IMR-90 (cell line): Measurements from ENCODE around the gene CXCR2. TPM values are rescaled to one million over a fixed set of nuclear protein-coding genes. Genes with fewer than 3 reads are reported as not detected.

Source experiments
- ATAC-seq: fragments of 200-7000 bp; cut with Tn5 transposase; 2 replicates; pipeline ENCODE4 v1.9.1; 2020; ENCODE audit warnings: low read depth, mild to moderate bottlenecking, moderate library complexity
- BruUV-seq: library from RNA; stranded (reverse); fragments of 400-500 nt; replicated peaks from 2 replicates; lab custom pipeline; 2021; lab: Mats Ljungman, UMichigan
- CTCF ChIA-PET: fragments of 300-600 bp; formaldehyde crosslinking; extraction: SDS; loops from one replicate; lab custom pipeline; 2021; ENCODE audit warnings: antibody characterized with exemption; lab: Yijun Ruan, JAX
- POLR2A ChIA-PET: fragments of 300-600 bp; sonication (Branson Sonifier 250); formaldehyde crosslinking; loops from one replicate; lab custom pipeline; 2022; ENCODE audit warnings: antibody characterized with exemption; ENCODE audit not compliant: unreplicated experiment; lab: Charles Lee
- DNase-seq: peaks from one replicate; pipeline ENCODE4 v3.0.0; 2013
- H2AFZ ChIP-seq: replicated peaks from 2 replicates; pipeline ENCODE3; 2013; ENCODE audit warnings: low read length, mild to moderate bottlenecking; ENCODE audit not compliant: poor library complexity
- H2AK5ac ChIP-seq: 2 replicates; pipeline ENCODE4 v1.6.1; 2013; ENCODE audit warnings: low read depth, low read length, inconsistent platforms
- H2AK9ac ChIP-seq: replicated peaks from 2 replicates; pipeline ENCODE3; 2013; ENCODE audit warnings: mild to moderate bottlenecking, low read depth, low read length, moderate library complexity; ENCODE audit not compliant: poor library complexity
- H2BK120ac ChIP-seq: 2 replicates; pipeline ENCODE4 v1.6.1; 2013; ENCODE audit warnings: low read depth, low read length, inconsistent platforms
- H2BK15ac ChIP-seq: 3 replicates; pipeline ENCODE4 v1.6.1; 2013; ENCODE audit warnings: low read depth, low read length, inconsistent platforms
- H2BK20ac ChIP-seq: 2 replicates; pipeline ENCODE4 v1.6.1; 2013; ENCODE audit warnings: low read depth, mild to moderate bottlenecking, inconsistent platforms, low read length, moderate library complexity
- H2BK5ac ChIP-seq: 2 replicates; pipeline ENCODE4 v1.6.1; 2013; ENCODE audit warnings: mild to moderate bottlenecking, low read depth, low read length, inconsistent platforms; ENCODE audit not compliant: poor library complexity, severe bottlenecking
- H3K14ac ChIP-seq: replicated peaks from 2 replicates; pipeline ENCODE4 v1.6.1; 2013; ENCODE audit warnings: low read depth, low read length, inconsistent platforms
- H3K18ac ChIP-seq: 2 replicates; pipeline ENCODE4 v1.6.1; 2013; ENCODE audit warnings: low read depth, low read length, control low read depth
- H3K23ac ChIP-seq: 2 replicates; pipeline ENCODE4 v1.6.1; 2013; ENCODE audit warnings: low read depth, low read length, inconsistent platforms
- H3K27ac ChIP-seq: 2 replicates; pipeline ENCODE4 v1.5.1; 2013; ENCODE audit warnings: mild to moderate bottlenecking, control low read depth, low read length; ENCODE audit not compliant: insufficient read depth
- H3K27me3 ChIP-seq: 2 replicates; pipeline ENCODE4 v1.6.1; 2013; ENCODE audit warnings: low read length; ENCODE audit not compliant: control insufficient read depth, insufficient read depth
- H3K36me3 ChIP-seq: 2 replicates; pipeline ENCODE4 v1.6.1; 2013; ENCODE audit warnings: low read length, mixed read lengths; ENCODE audit not compliant: control insufficient read depth, insufficient read depth
- H3K4ac ChIP-seq: 2 replicates; pipeline ENCODE4 v1.6.1; 2013; ENCODE audit warnings: low read depth, low read length, inconsistent platforms
- H3K4me1 ChIP-seq: 2 replicates; pipeline ENCODE4 v1.6.1; 2013; ENCODE audit warnings: low read length, mixed read lengths; ENCODE audit not compliant: control insufficient read depth, insufficient read depth
- H3K4me2 ChIP-seq: 2 replicates; pipeline ENCODE4 v1.6.1; 2013; ENCODE audit warnings: low read depth, mild to moderate bottlenecking, control low read depth, low read length, moderate library complexity
- H3K4me3 ChIP-seq: 2 replicates; pipeline ENCODE4 v1.5.1; 2013; ENCODE audit warnings: low read depth, mild to moderate bottlenecking, control low read depth, low read length, moderate library complexity; ENCODE audit not compliant: insufficient read depth
- H3K56ac ChIP-seq: 2 replicates; pipeline ENCODE4 v1.6.1; 2013; ENCODE audit warnings: low read length, inconsistent platforms; ENCODE audit not compliant: insufficient read depth; ENCODE audit errors: extremely low read depth
- H3K79me1 ChIP-seq, 2 experiments: 2 replicates each; pipeline ENCODE4 v1.6.1; 2013; ENCODE audit warnings: low read length in 2 of 2, inconsistent platforms in 1 of 2, low read depth in 1 of 2
- H3K9ac ChIP-seq: 2 replicates; pipeline ENCODE4 v1.6.1; 2013; ENCODE audit warnings: low read depth, low read length, control low read depth
- H3K9me1 ChIP-seq: 2 replicates; pipeline ENCODE4 v1.6.1; 2013; ENCODE audit warnings: low read length, inconsistent platforms; ENCODE audit not compliant: insufficient read depth
- H3K9me3 ChIP-seq: 2 replicates; pipeline ENCODE4 v1.6.1; 2013; ENCODE audit warnings: low read length; ENCODE audit not compliant: control insufficient read depth, insufficient read depth
- H4K20me1 ChIP-seq: 2 replicates; pipeline ENCODE4 v1.6.1; 2013; ENCODE audit warnings: low read length, inconsistent platforms; ENCODE audit not compliant: insufficient read depth
- H4K5ac ChIP-seq: 2 replicates; pipeline ENCODE4 v1.6.1; 2013; ENCODE audit warnings: mild to moderate bottlenecking, low read depth, low read length, control low read depth
- H4K8ac ChIP-seq, 2 experiments: 2 replicates each; pipeline ENCODE4 v1.6.1; 2013; ENCODE audit warnings: low read depth in 2 of 2, low read length in 2 of 2, control low read depth in 1 of 2, inconsistent platforms in 1 of 2
- H4K91ac ChIP-seq: 2 replicates; pipeline ENCODE4 v1.6.1; 2013; ENCODE audit warnings: low read depth, low read length, inconsistent platforms; ENCODE audit not compliant: insufficient read depth
- BHLHE40 ChIP-seq: fragments of 150-350 bp; IDR thresholded peaks from 2 replicates; pipeline ENCODE4 v1.6.1; 2016; ENCODE audit warnings: mild to moderate bottlenecking, low read depth, low read length
- RAD21 ChIP-seq: IDR thresholded peaks from 2 replicates; pipeline ENCODE4 v1.6.1; 2012; ENCODE audit warnings: low read length, improper control_type of control experiment
- WGBS, 2 experiments: methylation state at CpG; one replicate each; pipeline versions ENCODE4 v1.1.5 to v1.1.7; 2013; ENCODE audit warnings: missing lambda C conversion rate in 2 of 2; ENCODE audit not compliant: insufficient read length in 1 of 2; ENCODE audit errors: extremely low coverage in 2 of 2; 5-methylcytosine and 5-hydroxymethylcytosine counted together
- dilution Hi-C: fragments of 300-500 bp; cut with HindIII; formaldehyde crosslinking; loops from one replicate; pipeline ENCODE4 v1.14.3; 2018; ENCODE audit warnings: low sequenced_read_pairs; ENCODE audit not compliant: unreplicated experiment
- in situ Hi-C: fragments of 300-500 bp; cut with MboI; formaldehyde crosslinking; loops from 3 replicates; pipeline ENCODE4 v1.14.3; 2019; ENCODE audit warnings: low sequenced_read_pairs, inconsistent platforms, mixed read lengths
- intact Hi-C: fragments of 100-400 bp; cut with micrococcal nuclease; formaldehyde crosslinking; loops from 2 replicates; pipeline ENCODE4 v1.10.0; 2022
- polyA plus RNA-seq, 3 experiments: library from polyadenylated mRNA; depleted of rRNA; stranded (reverse); fragments of >200 nt; gene quantifications; 2 replicates each; pipeline ENCODE4 v1.2.3, GENCODE V29; 2012; ENCODE audit warnings: low replicate concordance in 1 of 3
- total RNA-seq: library from RNA; depleted of rRNA; stranded (reverse); fragments of >200 nt; gene quantifications from 2 replicates; pipeline ENCODE4 v1.2.3, GENCODE V29; 2012

Gene CXCR2
- total and polyA plus RNA-seq, 2 of the 4 experiments (the other 2 are of a cell fraction), result not detected

DNA sequence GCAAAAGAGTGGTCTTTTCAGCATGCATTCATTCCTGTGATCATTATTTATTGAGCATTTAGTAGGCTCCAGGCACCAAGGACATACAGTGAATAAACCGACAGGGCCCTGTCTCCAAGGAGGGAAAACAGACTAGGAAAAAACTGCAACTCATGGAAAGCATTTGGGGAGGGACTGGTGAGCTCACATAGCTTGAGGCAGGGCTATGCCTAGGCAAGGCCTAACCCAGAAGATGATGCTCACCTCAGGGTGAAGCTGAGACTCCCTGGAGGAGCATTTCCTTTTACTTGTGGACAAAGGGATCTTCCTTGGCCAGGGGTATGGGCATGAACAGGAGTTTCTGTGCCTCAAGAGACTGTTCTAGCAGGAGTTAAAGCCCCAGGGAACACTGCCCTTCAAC is 37.0 kb downstream of the CXCR2 start:
- H3K4ac ChIP-seq, result no peak overlapping the region
- H4K20me1 ChIP-seq, result no peaks in the 10 kb centered on the region
- H4K91ac ChIP-seq, result no peak overlapping the region
- ChIA-PET CTCF (interaction anchor here (0.9 kb wide), 1 partner anchor 23 kb away, joined by 3 read pairs; no protein-coding TSS in a partner anchor), POLR2A (no interaction called here)
- H3K9me1 ChIP-seq, result no peaks in the 10 kb centered on the region
- no peak overlapping the region for H3K18ac ChIP-seq
- no peak overlapping the region for H3K4me3 ChIP-seq
- ATAC-seq, result no peak
- dilution Hi-C loops (no loop called here), in situ Hi-C loops (no loop called here), intact Hi-C loops (no loop called here)
- WGBS, 2 experiments, result no CpG with 5 or more reads among the region's 1 CpG
- H3K56ac ChIP-seq, result no peak overlapping the region
- H2AFZ ChIP-seq, result no peak overlapping the region
- H3K79me1 ChIP-seq, result no peaks in the 10 kb centered on the region
- no TSS peak for BruUV-seq
- H4K8ac ChIP-seq, result no peak overlapping the region
- no peak overlapping the region for H2BK5ac ChIP-seq
- H2BK20ac ChIP-seq, result no peak overlapping the region
- DNase-seq, result no peak
- H4K5ac ChIP-seq, result no peak overlapping the region
- TF ChIP-seq RAD21, result no peak
- no peak for TF ChIP-seq BHLHE40
- H3K9ac ChIP-seq, result no peak overlapping the region
- no peaks in the 10 kb centered on the region for H3K4me1 ChIP-seq
- no peaks in the 10 kb centered on the region for H3K36me3 ChIP-seq
- no peak overlapping the region for H2AK9ac ChIP-seq
- no peak overlapping the region for H3K14ac ChIP-seq
- no peak overlapping the region for H2BK15ac ChIP-seq
- H3K4me2 ChIP-seq, result no peak overlapping the region
- H3K27ac ChIP-seq, result no peak overlapping the region
- peaks cover 64% of the 10 kb centered on the region for H3K27me3 ChIP-seq
- no peak overlapping the region for H3K23ac ChIP-seq
- H2BK120ac ChIP-seq, result no peak overlapping the region
- no peaks in the 10 kb centered on the region for H3K9me3 ChIP-seq
- H2AK5ac ChIP-seq, result no peak overlapping the region
